ENCODE measurements around the gene HOXD3. TPM values are rescaled to one million over a fixed set of nuclear protein-coding genes. Genes with fewer than 3 reads are reported as not detected.

HOXD3 gene
- polyA plus RNA-seq, 3 donors: not detected

GRCh38 chr2:176135035-176135440 lies 22.1 kb upstream of the HOXD3 start:
- Mint-ChIP-seq H3K4me3 (peak overlapping the region in 1 of 2 donors; percentile 88), H3K4me1 (peaks cover 37% of the 10 kb centered on the region), H3K27me3 (ENCODE audit: low read depth in 3 of 3) (peaks cover 91 to 99% (median 92%) of the 10 kb centered on the region in 3 donors), H3K27ac (no peak overlapping the region), H3K36me3 (peaks cover 0 to 19% of the 10 kb centered on the region in 2 donors), H3K9me3 (peaks cover 0 to 45% (median 28%) of the 10 kb centered on the region in 7 donors)
- TF ChIP-seq CTCF (IDR thresholded peaks at IDR 0.05): no peak
- intact Hi-C loops (cut with micrococcal nuclease): no loop called here
- H3K9me3 ChIP-seq (replicated peaks in 1 of 2; ENCODE audit: control insufficient read depth in 1 of 2, insufficient read depth in 1 of 2, low read length in 2 of 2): peaks cover 3 to 62% of the 10 kb centered on the region in 2 donors
- DNase-seq: no peak
- no peak overlapping the region for H3K4me3 ChIP-seq (replicated peaks in 1 of 3; ENCODE audit: low read depth in 2 of 3, low read length in 3 of 3)
- H3K9ac ChIP-seq (ENCODE audit: insufficient read depth, low read length, poor library complexity, severe bottlenecking): no peak overlapping the region
- peaks cover 95% of the 10 kb centered on the region in 2 donors for H3K27me3 ChIP-seq (ENCODE audit: control insufficient read depth in 2 of 2, insufficient read depth in 2 of 2, low read length in 2 of 2)
- H3K4me2 ChIP-seq (replicated peaks; ENCODE audit: extremely low read depth, low read length, poor library complexity, severe bottlenecking): no peak overlapping the region
- no peaks in the 10 kb centered on the region for H4K20me1 ChIP-seq (ENCODE audit: insufficient read depth, low read length)
- no peak overlapping the region for H3K27ac ChIP-seq (ENCODE audit: low read depth in 1 of 2, low read length in 2 of 2)
- no peaks in the 10 kb centered on the region for H3K36me3 ChIP-seq (replicated peaks in 1 of 2; ENCODE audit: control insufficient read depth in 1 of 2, insufficient read depth in 2 of 2, low read length in 2 of 2)
- H2AFZ ChIP-seq (ENCODE audit: insufficient read depth, low read depth, low read length, poor library complexity, severe bottlenecking): no peak overlapping the region
- peaks cover 16 to 28% of the 10 kb centered on the region in 2 donors for H3K4me1 ChIP-seq (ENCODE audit: control insufficient read depth in 1 of 2, insufficient read depth in 2 of 2, low read length in 2 of 2)
- no peaks in the 10 kb centered on the region for H3K79me2 ChIP-seq (ENCODE audit: insufficient read depth, low read length)

- no peak overlapping the region for H3K27ac Mint-ChIP-seq
- H3K27ac ChIP-seq (ENCODE audit: low read depth in 1 of 2, low read length in 2 of 2): no peak overlapping the region
- H4K20me1 ChIP-seq (ENCODE audit: insufficient read depth, low read length): no peaks in the 10 kb centered on the region
- intact Hi-C loops (cut with micrococcal nuclease): no loop called here
- H3K9me3 ChIP-seq (replicated peaks in 1 of 2; ENCODE audit: control insufficient read depth in 1 of 2, insufficient read depth in 1 of 2, low read length in 2 of 2): peaks cover 7 to 58% of the 10 kb centered on the region in 2 donors
- no peaks in the 10 kb centered on the region for H3K79me2 ChIP-seq (ENCODE audit: insufficient read depth, low read length)
- peak overlapping the region in 1 of 3 experiments; percentile 42 for H3K4me3 ChIP-seq (replicated peaks in 1 of 3; ENCODE audit: low read depth in 2 of 3, low read length in 3 of 3)
- H3K4me1 ChIP-seq (ENCODE audit: control insufficient read depth in 1 of 2, insufficient read depth in 2 of 2, low read length in 2 of 2): peaks cover 21 to 27% of the 10 kb centered on the region in 2 donors
- WGBS (ENCODE audit: insufficient coverage): 3% methylated on average over 56 of the region's 71 CpGs
- H3K36me3 ChIP-seq (replicated peaks in 1 of 2; ENCODE audit: control insufficient read depth in 1 of 2, insufficient read depth in 2 of 2, low read length in 2 of 2): no peaks in the 10 kb centered on the region
- peaks cover 0 to 10% of the 10 kb centered on the region in 2 donors for H3K36me3 Mint-ChIP-seq
- H3K9me3 Mint-ChIP-seq: peaks cover 0 to 39% (median 31%) of the 10 kb centered on the region in 7 donors
- peaks cover 99% of the 10 kb centered on the region in 2 donors for H3K27me3 ChIP-seq (ENCODE audit: control insufficient read depth in 2 of 2, insufficient read depth in 2 of 2, low read length in 2 of 2)
- H3K4me3 Mint-ChIP-seq: peak overlapping the region; percentile 55 to 88
- H3K4me1 Mint-ChIP-seq: peaks cover 38% of the 10 kb centered on the region
- H3K27me3 Mint-ChIP-seq (ENCODE audit: low read depth in 3 of 3): peaks cover 94 to 100% (median 96%) of the 10 kb centered on the region in 3 donors
- peak overlapping the region; percentile 23 for H2AFZ ChIP-seq (ENCODE audit: insufficient read depth, low read depth, low read length, poor library complexity, severe bottlenecking)
- TF ChIP-seq CTCF (IDR thresholded peaks at IDR 0.05): no peak
- DNase-seq: no peak
- H3K4me2 ChIP-seq (replicated peaks; ENCODE audit: extremely low read depth, low read length, poor library complexity, severe bottlenecking): peak overlapping the region; percentile 30
- no peak overlapping the region for H3K9ac ChIP-seq (ENCODE audit: insufficient read depth, low read length, poor library complexity, severe bottlenecking)
These were observed 20.5 kb upstream of the HOXD3 start for GRCh38 chr2:176136374-176137251.

All from CD14-positive monocyte (primary cell).